GM18511 (cell line): ENCODE data around the gene FCHSD2.

Experiments used
- ATAC-seq: cut with Tn5 transposase; IDR thresholded peaks from one replicate; pipeline ENCODE4 v1.9.1; 2021; ENCODE audit warnings: mild to moderate bottlenecking, moderate library complexity; ENCODE audit not compliant: unreplicated experiment

Gene FCHSD2

DNA sequence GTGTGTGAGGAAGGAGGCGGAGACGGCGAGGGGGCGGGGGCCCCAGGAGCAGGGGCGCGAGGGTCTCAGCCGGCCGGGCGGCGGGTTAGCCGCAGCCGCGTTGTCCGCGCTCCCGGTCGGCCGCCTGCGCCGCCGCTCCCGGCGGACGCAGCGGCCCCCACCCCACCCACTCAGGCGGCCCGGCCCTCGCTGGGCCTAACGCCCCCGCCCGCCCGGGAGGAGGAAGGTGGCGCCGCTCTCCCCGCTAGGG, at the start of gene FCHSD2:
TSS of gene FCHSD2 (minus strand) at position 191 of the 250 bp plus-strand sequence. CDS start 441 bp downstream, outside the sequence.
- ATAC-seq: no peak

DNA sequence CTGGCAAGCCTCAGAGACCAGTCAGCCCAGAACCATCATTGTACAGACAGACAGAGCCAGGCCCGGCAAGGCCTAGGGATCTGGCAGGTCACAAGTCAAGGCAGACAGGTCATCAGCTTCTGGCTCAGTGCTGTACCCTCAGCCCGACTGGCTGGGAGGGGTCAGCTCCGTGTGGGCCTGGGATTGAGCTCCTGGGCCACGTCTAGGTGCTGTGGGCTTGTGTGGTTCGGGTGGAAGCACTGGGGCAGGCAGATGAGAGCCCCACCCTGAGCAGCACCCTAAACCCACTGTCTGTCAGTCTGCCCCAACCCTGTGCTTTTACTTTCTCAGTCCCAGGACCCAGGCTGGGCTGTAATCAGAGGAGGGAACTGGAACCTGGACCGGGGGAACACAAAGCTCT, 49.0 kb upstream of the FCHSD2 start:
- no peak for ATAC-seq

GRCh38 chr11:73190557-73190885, 48.4 kb upstream of the FCHSD2 start:
- no peak for ATAC-seq

DNA sequence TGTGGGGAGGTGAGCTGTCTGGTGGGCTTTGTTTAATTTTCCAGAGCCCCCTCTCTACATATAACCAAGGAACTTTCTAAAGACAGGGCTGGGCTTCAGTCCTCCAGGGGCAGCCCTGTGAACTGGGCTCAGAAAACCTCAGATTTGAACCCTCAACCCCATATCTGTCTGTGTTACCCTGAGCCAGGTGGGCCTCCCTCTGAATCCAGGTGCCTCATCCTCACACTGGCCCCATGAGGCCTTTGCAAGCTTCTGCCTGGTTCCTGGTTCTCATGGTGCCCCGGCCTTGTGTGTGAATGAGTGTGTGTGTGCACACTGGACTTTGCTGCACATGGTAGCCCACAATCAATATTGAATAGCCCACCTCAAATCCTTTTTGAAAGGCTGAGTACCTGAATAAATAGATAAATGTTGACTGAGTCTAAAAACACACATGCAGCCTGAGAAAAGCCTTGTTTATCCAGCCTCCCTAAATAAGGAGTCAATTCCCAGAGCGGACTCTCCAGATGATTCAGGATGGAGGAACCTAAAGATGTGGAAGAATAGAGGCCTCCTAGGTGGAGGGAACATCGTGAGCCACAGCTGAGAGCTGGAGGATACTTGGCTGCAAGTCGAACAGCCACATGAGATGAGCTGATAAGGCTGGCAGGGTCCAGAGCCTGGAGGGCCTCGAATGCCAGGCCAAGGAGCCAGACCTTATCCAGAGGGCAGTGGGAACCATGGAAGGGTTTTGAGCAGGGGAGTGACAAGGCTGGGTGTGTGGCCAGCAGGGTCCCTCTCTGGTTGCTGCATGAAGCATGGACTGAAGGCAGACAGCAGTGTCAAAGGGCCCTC, 47.8 kb upstream of the FCHSD2 start:
- ATAC-seq: no peak

DNA sequence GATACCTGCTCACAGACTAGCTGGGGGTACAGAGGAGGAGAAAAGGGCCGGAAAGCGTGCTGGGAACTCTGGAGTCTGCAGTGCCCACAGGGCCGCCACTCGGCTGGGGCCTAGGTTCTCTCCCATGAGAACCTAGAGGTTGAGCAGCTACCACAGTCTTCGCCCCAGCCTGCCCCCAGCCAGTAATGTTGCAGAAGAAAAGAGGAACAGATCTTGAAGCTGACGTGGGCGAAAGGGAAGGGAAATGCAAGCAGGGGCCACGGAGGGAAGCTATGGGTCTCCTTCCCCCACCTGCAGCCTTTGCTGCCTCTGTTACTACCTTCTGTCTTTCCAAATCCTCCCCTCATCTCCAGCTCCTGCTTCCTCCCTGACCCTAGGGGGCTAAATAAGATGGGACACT, 47.2 kb upstream of the FCHSD2 start:
- ATAC-seq: peak; percentile 60

GRCh38 chr11:73188301-73188700, 46.2 kb upstream of the FCHSD2 start:
- ATAC-seq: no peak

DNA sequence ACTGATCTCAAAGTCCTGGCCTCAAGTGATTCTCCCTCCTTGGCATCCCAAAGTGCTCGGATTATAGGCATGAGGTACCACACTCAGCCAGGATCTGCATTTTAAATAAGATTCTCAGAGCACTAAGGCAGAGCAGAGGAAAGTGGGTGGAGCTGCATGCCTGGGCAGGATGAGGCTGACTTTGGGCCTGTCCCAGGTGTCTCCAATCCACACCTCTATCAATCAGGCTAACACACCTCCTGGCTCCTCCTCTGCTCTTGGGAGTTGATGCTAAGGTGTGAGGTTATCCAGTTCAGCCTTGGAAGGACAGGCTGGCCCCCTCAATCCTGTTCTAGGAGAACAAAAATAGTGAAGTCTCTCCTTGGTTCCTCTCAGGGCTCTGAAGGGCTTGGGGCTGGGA, 45.7 kb upstream of the FCHSD2 start:
- ATAC-seq: no peak

DNA sequence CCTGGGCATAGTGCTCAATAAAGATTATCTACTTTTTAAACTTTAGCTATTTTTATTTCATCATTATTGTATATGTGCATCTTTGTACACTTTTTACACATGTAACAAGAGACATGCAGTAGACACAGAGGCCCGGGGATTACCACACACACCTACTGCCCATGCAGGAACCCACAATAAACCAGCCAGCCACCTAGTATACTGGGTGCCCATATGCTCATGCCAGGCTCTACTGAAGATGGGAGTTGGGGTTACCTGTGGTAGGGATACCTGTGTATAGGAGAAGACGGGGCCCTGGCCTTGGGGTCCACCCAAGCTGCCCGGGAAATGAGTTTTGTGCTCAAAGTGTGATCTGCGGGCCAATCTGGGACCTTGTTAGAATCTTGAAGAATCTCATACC, 44.8 kb upstream of the FCHSD2 start:
- no peak for ATAC-seq

DNA sequence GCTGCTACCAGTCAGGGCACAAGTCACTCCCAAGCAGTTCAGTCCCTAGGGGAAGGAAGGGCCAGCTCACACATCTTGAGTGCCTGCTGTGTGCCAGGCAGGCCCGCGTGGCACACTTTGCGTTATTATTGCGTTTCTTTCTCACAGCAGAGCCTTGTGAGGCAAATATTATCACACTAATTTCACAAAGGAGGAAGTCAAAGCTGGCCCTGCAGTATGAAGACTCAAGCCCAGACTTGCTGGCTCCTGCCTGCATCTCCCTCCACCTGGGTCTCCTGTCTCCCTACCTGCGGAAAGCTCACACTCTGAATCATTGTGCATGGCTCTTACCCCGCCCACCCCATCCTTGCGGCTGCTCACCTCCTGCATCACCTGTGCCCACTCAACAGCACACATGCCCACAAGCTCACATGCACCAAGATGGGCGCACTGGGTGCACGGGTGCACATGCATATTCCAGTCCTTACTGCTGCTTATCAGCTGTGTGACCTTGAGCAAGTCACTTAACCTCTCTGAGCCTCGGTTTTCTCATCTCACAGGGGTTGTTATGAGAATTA, 44.3 kb upstream of the FCHSD2 start:
- no peak for ATAC-seq

GRCh38 chr11:73185680-73186293, 43.7 kb upstream of the FCHSD2 start:
- no peak for ATAC-seq

DNA sequence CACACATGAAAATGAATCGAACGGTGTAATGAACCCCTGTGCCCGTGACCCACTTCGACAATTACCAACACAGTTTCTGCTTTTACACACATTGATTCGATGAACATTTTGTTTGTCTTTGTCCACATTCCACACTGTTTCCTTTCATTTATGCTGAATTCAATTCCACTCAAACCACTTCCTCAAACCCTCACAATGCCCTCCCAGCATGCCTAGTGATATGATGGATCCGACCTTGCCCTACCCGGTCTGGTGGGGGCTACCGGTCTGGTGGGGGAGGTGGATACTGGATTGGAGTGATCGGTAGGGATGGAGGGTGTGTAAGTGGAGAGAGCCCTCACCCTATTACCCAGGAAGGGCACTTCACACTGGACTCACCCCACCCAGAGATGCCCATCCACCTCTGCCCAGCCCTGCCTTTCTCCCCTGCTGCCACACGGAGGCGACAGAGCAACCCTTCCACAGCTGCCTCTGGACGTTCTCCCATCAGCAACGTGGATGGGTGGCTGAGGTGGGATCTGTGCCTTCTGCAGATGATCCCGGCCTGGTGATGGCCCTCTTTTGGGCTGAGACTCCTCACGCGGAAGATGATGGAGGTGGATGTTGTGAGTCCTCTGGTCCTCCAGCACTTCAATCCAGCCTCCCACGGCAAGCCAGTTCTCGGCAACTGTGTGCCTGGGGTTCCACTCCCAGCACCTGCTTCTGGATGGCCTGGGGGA, 43.0 kb upstream of the FCHSD2 start:
- ATAC-seq: no peak

GRCh38 chr11:73182824-73183321, 40.8 kb upstream of the FCHSD2 start:
- ATAC-seq: no peak

GRCh38 chr11:73178681-73179080, 36.6 kb upstream of the FCHSD2 start:
- no peak for ATAC-seq

- peak; percentile 76 for ATAC-seq
These were observed 35.8 kb upstream of the FCHSD2 start for GRCh38 chr11:73177778-73178539.

GRCh38 chr11:73177380-73177777, 35.3 kb upstream of the FCHSD2 start:
- ATAC-seq: no peak

- ATAC-seq: no peak
These were observed 34.7 kb upstream of the FCHSD2 start for GRCh38 chr11:73176874-73177155.

DNA sequence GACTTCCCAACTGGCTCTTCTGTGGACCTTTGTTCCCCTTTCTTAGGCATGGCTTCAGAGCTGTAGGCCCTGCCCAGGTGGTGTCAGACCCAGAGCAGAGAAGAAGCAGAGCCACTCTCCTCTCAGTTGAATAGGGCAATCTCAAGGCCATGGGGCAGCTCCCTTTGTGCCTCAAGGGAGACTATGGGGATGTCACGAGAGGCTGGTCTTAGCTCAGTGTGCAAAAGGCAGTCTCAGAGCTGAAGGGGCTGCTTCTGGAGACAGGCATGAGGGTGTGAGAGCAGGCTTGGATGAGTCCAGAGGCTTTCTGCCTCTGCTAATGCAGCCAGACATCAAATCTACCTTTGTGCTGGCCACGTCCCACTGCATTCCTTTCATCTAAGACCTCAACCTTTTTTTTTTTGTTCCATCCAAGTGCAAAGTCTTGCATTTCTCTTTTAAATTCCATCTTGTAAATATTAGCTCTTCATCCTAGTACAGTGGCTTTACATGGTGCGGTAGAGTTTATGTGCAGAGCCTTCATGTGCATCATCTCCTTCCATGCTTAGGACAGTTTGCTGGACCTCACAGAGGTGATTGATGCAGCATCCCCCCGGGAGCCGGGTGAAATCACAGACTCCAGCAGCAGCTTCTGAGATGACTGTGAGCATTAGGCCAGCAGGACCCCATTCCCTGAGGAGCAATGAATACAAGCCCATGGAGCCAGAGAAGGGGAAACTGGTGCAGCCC, 34.2 kb upstream of the FCHSD2 start:
- no peak for ATAC-seq

- ATAC-seq: no peak
These were observed 33.5 kb upstream of the FCHSD2 start for GRCh38 chr11:73175551-73176144.

GRCh38 chr11:73174495-73174791, 32.3 kb upstream of the FCHSD2 start:
- ATAC-seq: no peak

DNA sequence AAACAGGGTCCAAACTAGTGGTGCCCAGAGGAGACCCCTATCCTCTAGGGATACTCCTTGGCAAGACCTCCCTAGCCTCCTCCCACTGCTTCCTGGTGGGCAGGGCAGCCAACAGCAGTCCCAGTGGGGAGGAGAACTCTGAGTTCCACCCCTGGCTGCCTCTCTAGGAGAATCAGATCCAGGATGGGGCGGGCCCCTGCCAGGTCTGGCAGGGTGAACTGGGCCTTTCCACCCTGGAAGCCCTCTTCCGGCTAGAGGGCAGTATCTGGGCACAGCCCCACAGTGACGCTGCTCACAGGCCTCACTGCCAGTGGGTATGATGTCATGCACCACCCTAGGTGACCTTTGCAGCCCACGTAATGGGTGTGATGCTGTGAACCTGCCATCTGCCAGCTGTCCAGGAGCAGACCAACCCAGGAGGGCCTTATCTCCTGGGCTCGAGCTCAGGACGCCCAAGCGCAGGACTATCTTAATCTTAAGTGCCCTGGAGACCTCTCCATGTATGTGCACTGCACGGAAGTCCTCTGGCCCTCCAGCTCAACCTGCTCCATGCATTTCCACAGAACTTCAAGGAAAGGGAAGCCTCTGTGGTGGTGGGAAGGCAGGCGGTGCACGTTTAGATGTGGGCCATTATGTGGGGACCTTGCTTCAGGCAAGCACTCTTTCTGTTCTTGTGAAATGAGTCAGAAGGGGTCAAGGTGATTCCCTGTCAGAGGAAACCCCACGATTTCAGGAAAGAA, 31.8 kb upstream of the FCHSD2 start:
- ATAC-seq: no peak
